ENCODE data around the gene IL21R.
"Not testable (repeated sequence)": the region's sequence is repeated elsewhere in the genome, so short reads cannot be mapped to it uniquely, and the experiment has no call there.

Gene IL21R

DNA sequence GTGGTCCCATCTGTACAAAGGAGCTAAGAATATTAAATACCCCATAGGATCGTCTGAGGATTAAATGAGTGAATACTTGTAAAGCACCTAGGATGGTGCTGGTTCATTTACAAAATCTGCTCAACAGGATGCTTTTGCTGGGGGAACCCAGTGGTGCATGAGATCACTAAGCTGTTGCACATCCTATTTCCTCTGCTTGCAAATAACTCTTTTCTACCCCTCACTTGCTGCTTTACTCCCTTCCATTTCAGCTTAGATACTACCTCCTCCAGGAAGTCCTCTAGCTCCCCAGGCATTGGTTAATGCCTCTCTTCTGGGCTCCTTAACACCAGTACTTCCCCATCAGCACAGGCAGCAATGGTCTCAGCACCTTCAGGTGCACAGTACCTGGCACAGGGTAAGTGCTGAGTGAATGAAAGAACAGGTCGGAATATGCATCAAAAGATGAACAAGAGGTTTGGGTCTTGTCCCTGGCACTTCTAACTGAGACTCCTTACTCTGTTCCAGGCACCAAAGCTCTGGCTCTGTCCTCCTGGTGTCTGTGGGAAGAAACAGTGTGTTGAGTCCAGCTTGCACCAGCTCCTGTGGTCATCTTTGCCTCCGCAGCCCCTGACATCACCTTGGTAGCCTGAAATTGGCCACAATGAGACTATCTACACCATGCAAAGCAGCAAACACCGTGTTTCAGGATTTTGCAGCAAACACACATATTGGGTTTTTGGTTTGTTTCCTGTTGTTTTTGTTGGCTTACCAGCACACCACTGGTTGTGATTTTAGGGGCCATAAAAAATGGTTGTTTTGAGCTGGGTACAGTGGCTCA lies 24.1 kb upstream of the IL21R start:
- no peak for DNase-seq

DNA sequence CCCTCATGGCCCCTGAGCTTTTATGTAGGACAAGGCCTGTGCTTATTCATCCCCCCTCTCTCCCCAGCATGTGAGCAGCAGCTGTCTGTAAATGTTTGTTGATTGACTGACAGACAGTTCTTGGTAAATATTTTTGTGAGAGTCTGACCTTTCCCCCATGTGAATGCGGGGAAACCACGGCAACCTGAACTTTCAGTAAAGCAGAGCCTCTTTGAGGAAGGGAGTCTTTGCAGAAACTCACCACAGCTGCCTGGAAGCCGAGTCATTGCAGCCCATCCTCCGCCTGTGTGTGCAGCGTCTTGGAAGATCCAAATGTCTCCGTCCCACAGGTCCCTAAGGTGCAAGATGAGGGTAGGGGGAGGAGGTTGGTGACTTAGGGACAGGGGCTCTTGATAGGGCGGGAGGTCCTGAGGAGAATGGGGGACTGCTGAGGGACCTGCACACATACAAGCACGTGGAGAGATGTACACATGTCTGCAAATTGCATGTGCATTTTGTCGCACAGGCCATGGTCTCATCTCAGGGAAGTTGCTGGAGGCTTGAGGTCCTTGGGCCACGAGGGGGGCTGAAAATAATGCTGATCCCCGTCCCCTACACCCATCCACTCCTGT lies 23.0 kb upstream of the IL21R start:
- no peak for DNase-seq

DNA sequence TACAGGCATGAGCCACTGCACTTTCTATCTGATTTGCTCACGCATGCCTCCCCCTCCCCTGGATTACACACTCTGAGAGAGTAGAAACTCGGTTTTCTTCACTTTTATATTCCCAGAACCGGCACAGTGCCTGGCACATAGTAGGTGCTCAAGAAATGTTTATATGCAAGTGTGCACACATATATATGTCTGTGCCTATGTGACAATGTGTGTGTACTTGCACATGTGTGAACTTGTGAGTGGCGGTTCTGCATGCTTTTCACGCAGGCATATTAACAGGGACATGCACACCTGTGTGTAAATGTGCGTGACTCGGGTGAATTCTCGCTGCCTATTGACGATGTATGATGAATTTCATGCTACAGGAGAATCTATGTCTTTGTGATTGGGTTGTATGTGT lies 22.1 kb upstream of the IL21R start:
- DNase-seq = no peak

DNA sequence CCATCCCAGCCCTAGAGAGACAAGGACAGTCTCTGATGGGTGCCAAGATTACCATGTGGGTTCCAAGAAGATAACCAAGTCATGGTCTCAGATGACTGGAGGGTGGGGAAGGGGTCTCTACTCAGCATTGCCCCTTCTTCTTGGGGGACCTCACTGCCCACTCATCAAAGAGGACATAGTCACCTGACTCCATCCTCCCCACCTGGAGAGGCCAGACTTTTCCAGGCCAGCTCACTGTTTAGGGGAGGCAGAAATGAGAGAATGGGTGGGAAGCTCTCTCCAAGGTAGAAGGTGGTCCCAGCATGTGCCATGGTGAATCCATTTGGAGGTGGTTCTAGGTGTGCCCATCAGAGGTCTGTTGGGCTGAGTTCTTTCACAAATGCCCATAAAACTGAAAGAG lies 20.7 kb upstream of the IL21R start:
- DNase-seq = no peak

DNA sequence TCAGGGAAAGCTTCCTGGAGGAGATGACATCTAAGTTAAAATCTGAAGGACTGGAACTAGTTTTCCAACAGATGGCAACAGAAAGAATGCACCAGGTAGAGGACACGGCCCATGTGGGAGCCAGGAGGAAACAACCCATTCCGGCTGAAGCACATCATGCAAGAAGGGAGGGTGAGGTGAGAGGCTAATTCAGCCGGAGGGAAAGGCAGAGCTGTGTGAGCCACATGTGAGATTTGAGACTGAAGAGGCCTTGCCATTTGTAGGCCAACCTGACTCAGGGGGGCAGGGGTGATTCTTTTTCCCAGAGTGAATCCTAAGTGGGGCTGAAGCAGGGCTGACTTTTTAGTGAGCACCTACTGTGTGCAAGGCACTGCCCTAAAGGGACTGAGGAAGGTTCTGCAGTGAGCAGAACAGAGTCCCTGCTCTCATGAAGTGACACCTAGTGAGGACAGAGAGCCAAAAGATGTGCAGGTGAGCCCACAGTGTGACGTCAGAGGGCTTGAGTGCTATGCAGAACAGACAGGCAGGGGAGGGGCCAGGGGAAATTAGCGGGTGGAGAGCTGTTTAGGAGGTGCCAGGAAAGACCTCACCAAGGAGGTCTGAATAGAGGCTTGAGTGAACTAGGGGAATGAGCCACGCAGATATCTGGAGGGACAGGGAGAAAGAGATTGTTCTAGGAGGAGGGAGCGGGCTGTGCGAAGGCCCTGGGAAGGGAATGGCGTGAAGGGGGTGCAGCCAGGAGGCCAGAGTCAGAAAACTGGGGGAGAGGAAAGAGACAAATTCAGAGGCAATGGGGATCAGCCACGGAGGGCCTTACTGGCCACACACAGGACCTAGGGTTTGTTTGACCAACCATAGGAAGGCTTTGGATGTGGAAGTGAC lies 19.8 kb upstream of the IL21R start:
- no peak for DNase-seq

DNA sequence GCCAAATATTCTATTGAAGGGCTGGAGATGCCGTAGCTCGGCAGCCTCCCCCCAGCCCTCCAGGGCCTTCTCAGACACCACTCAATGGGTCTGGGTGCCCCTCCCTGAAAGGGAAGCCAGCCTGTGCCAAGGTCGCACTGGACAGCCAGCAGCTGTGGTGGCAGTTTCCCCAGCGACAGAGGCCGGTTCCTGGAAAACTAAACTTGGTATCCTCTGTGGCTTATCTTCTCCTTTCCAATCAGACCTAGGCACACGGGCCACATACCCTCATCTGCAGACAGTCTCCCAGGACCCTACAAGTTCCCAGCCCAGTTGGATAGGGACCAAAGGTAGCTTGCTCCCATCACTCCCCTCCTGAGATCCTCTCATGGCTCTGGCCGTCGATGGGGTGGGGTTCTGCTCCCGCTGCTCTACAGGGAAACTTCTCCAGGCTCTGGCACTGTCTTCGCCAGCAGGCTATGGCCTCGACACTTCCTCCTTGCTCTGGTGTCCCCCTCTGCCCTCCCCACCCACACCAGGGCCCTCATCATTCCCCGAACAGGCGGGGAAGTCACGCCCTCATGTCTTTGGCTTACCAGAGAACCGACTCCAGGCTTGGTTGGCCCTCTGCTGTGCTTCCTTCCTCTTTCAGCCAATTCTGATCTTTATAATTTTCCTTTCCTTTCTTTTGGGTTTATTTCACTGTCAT lies 18.3 kb upstream of the IL21R start:
- DNase-seq = no peak

DNA sequence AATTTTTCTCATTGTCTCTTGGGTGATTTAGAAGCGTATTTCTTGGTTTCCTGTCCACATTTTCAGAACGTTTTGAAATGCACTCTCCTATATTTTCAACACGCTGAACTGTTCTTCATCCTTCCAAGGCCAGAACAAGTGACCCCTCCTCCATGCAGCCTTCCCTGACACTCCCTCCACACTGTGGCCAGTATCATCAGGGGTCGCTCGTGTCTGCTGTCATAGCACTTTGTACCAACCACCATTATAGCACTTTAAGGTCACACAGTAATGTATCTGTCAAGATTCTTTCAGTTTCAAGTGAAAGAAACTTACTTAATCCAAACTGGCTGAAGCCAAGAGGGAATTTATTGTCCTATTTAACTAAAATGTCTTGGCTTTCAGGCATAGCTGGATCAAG lies 17.5 kb upstream of the IL21R start:
- no peak for DNase-seq

DNA sequence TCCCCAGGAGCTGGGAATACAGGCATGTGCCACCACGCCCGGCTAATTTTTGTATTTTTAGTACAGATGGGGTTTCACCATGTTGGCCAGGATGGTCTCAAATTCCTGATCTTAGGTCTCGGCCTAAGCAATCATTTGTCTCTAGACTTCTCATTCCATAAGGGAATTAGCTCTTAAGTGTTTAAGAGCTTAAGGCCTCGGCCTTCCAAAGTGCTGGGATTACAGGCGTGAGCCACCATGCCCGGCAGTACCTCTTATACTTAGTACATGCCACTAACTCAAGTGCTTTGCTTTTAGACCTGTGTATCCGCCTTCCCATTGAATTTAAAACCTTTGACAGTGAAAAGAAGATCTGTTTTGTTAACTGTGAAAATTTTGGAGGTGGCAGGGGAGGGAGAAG lies 16.6 kb upstream of the IL21R start:
- DNase-seq = no peak

DNA sequence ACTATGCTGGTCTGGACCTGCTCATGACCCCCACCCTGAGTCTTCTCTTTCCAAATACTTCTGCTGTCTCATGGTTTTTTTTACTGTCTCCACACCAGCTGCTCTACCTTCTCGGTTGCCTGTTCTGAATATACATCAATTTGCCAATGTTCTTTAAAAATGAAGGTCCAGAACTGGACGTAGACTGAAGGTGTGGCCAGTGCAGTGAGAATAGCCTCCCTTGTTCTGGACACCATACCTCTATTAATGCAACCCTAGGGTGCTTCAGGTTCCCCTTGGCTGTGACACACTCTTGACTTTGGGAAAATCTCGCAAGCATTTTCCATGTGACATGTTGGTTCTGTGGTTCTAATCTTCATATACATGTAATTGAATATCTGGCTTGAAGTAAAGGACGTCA lies 15.3 kb upstream of the IL21R start:
- no peak for DNase-seq

DNA sequence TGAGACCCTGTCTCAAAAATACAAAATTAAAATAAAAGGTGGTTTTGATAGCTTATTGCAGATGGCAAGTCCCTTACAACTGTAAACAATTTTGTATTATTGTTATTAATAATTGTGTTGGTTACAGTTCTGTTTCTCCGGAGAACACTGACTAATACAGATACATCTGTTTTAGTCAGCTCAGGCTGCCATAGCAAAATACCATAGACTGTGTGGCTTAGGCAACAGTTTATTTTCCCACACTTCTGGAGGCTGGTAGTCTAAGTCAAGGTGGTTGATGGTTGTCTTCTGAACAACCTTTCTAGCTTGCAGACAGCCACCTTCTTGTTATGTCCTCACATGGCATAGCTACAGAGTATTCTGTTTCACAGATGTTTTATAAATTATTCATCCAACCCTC lies 14.2 kb upstream of the IL21R start:
- DNase-seq = no peak

DNA sequence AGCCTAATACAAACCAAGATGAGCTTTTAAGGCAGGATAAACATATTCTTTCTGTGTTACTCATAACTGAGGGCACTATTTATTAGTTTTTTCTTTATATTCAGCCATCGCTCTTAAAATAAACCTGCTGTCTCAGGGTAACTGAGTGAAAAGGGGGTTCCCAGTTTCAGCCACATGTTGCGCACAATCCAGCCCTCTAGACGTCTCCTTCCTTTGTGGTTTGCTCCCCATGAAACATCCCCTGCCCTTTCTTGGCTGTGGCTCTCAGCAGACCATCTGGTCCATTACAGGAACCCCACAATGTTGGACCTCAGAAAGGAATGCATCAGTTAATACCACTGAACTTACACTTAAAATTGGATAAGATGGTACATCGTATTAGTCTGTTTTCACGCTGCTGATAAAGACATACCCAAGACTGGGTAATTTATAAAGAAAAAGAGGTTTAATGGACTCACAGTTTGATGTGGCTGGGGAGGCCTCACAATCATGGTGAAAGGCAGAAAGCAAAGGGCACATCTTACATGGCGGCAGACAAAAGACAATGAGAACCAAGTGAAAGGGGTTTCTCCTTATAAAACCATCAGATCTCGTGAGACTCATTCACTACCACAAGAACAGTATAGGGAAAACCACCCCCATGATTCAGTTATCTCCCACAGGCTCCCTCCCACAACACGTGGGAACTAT lies 12.6 kb upstream of the IL21R start:
- no peak for DNase-seq

DNA sequence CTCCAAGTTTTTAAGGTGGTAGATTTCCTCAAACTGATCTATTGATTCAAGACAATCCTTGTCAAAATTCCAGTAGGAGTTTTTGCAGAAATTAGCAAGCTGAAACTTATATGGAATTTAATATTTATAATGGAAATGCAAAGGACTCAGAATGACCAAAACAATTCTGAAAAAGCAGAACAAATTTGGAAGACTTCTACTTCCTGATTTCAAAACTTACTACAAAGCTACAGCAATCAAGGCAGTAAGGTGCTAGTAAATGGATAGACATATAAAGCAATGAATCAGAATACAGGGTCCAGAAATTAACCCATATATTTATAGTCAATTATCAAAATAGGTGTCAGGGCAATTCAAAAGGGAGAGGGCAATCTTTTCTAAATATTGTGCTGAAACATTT lies 11.8 kb upstream of the IL21R start:
- DNase-seq = no peak

DNA sequence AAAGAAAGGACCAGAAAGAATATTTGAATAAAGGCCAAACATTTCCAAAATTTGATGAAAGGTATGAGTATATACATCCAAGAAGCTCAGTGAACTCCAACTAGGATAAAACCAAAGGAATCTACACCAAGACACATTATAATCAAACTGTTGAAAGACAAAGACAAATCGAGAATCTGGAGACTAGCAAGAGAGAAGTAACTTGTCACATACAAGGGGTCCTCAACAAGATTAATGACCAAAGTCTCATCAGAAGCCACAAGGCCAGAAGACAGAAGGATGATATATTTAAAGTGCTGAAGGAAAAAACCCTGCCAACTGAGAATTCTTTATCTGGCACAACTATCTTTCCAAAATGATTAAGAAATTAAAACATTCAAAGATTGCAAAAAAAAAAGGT lies 9.3 kb upstream of the IL21R start:
- DNase-seq = no peak

DNA sequence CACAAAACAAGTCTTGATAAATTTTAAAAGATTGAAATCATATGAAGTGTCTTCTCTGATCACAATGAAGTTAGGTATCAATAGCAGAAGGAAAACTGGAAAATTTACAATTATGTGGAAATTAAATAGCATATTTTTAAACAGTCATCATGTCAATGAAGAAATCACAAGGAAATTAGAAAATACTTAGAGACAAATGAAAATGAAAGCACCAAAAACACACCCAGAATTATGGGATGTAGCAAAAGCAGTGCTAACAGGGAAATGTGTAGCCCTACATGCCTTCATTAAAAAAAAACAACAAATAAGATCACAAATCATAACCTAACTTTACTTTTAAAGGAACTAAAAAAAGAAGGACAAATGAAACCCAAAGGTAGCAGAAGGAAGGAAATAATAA lies 7.5 kb upstream of the IL21R start:
- no peak for DNase-seq

DNA sequence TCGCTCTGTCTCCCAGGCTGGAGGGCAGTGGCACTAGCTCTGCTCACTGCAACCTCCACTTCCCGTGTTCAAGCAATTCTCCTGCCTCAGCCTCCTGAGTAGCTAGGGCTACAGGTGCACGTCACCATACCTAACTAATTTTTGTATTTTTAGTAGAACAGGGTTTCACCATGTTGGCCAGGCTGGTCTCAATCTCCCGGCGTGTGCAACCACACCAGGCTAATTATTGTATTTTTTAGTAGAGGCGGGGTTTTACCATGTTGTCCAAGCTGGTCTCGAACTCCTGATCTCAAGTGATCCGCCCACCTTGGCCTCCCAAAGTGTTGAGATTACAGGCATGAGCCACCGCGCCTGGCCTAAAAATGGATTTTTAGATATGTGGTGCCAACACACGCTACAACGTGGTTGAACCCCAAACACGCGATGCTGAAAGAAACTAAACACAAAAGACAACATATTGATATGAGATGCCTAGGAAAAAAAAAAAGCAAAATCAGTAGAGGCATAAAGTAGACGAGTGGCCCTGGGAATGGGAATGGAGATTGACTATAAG lies 3.6 kb upstream of the IL21R start:
- not testable (repeated sequence) for DNase-seq

DNA sequence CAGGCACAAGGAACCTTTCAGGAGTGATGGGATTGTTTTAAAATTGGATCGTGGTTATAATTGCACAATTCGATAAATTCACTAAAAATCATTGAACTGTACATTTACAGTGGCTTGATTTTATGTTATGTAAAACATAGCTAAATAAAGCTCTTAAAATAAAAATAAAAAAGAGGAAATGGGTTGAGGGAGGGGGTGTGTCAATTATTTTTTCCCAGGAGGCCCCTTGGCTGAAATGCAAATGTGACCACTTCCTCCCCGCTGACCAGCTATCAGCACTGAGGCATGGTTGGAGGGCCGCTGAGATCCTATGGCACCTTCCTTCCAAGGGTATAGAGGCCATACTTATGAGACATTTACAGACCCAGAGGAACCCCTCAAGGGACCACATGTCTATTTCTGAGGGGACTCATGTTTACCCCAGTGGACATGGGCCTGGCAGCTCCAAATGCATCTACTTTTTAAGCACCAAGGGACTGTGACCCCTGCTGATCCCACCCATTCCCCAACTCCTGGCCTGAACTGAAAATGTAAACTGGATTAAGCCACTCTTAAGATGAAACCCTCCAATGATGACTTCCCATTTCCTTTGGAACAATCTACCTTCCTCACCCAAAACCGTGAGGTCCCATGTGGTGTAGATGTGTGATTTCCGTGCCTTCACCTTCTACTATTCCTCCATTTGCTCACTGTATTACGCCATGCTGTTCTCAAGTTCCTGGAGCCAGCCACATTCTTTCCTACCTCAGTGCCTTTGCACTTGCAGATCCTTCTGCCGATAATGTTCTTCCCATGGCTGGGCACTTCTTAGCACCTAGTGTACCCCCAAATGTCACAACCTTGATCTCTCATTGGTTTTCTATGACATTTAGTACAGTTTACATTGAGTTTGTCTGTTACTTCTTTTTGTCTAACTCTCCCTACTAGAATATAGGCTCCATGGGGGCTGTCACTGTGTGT lies 2.8 kb upstream of the IL21R start:
- DNase-seq = no peak

DNA sequence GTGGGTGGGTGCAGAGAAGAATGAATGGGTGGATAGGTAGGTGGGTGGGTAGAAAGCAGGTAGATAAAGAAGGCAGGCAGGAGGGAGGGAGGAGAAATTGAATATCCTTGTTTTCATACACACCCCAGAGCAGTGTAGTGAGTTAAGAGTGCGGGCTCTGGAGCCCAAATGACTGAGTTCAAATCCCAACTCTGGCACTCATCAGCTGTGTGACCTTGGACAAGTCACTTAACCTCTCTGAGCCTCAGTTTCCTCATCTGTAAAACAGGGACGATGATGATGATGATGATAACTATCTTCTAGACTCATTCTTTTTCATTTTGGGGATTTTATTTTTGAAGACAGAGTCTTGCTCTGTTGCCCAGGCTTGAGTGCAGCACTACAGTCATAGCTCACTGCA lies 2.0 kb upstream of the IL21R start:
- no peak for DNase-seq

DNA sequence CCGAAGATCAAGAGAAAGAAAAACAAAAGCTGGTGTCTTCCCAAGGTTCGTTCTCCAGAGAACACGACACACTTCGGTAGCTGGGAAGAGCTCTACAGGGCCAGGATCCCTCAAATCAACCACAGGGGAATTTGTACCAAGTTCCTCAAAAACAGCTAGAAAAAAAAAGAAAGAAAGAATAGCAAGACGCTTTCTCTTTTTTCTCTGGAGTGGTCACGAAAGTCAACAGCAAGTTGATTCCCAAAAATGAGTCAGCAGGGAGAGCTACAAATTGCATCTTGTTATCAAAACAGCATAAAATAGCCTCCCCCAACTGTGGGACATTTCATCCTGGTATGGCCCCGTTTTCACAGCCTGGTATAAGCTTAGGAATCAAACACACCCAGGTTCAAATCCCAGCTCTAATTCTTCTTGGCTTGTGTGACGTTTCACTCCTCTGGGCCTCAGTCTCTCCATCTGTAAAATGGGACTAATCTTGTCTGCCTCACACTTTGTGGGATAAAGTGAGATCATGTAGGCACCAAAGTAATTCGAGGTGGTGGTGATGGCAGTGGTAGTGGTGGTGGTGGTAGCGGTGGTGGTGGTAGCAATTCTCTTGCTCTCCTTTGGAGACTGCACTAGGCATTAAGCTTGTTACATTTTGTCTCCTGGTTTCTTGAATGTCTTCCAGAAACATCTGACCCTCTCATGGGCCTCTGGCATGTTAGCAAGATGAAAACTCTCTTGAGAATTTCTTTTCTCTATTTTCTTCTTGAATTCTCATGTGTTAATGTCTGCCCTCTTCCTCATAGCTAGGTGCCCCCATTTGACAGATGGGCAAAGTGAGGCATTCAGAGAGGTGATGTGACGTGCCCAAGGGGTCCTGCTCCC lies 988 bp upstream of the IL21R start:
- no peak for DNase-seq

DNA sequence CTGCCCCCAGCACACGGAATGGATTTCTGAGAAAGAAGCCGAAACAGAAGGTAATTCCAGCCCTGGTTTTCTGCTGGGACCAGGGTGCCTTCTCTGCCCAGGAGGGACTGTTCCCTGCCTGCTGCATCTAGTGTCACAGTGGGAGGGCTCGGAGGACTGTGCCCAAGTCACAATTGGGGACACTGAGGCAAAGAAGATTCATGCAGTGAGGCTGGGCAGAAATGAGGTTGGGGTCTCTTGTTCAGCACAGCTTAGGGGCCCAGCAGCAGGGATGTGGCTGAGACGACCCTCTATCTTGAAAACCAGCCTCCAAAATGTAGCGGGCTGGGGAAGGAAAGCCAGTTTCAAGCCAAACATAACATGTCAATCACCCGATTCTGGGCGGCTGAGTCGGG lies 592 bp downstream of the IL21R start:
- DNase-seq = no peak

DNA sequence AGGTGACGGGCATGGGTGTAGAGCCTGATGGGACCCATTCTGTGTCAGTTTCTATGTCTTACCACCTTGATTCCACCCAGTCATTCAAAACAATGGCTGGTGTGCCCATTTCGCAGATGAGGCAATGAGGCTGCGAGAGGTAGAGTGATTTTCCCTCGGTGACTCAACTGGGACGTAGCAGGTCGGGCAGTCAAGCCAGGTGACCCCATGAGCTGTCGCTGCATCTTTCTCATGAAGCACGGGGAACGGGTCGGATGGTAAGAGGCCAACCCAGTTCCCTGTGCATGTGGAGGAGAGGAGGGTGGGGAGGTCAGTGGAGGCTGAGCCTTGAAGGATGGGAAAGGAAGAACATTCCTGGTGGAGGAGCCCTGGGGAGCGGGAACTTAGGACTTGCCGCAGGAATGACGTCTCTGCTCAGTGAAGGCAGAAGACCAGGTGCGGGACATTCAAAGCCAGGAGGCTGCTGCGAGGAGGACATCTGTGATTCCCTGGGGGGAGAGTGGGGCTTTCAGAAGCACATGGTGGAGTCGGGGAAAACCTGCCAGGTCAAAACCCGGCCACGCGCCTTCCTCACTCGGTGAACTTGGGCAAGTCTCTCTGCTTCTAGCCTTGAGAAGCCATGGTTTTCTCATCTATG lies 1.1 kb downstream of the IL21R start:
- DNase-seq = no peak
